NB4 (cell line): Measurements from ENCODE around the gene PGAM2.

Experiments
- CTCF ChIP-seq: IDR thresholded peaks from one replicate; pipeline ENCODE4 v1.5.1; 2012; ENCODE audit warnings: low read depth, low read length
- MYC ChIP-seq: IDR thresholded peaks from 2 replicates; pipeline ENCODE4 v1.6.1; 2011; ENCODE audit warnings: low read depth, low read length
- POLR2A ChIP-seq: IDR thresholded peaks from 2 replicates; pipeline ENCODE4 v1.6.1; 2011; ENCODE audit warnings: mild to moderate bottlenecking; ENCODE audit not compliant: insufficient read length; ENCODE audit errors: extremely low read depth
- TF ChIP-seq, protein P1 (sequence below): IDR thresholded peaks from 2 replicates; pipeline ENCODE4 v1.6.1; 2011; ENCODE audit warnings: low read depth, low read length

DNA sequence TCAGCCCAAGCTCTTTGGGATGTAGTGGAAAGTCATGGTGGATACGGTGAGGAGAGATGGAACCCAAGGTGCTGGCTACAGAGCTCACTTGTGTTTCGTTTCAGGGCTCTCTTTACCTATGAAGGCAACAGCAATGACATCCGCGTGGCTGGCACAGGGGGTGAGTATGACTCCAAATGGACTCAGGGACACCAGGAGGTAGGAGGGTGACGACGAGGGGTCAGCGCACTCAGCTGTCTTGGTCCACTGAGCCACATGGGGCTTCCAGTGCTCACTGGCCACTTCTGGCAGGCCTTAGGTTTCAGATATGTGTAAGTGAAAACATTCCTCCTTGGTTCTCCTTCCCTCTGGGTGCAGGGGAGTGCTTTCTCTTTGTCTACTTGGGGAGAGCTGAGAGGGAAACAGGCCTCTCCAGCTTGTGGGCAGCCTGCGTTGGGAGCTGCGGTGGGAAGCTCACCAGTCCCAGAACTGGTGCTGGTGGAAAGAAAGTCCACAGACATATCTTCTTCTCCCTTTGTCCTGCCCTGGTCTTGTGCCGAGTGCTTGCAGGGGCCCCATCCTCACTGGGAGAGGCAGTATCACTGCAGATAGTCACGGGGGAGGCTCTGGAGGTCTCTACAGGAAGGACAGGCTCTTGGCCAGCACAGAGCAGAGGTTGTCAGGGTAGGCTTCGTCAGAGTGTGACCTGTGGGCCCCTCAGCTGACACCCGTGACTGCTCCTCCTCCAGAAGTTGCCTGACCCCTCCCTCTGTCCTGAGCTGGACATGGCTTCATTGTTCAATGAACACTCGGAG is 15.0 kb downstream of the PGAM2 start:
- TF ChIP-seq CTCF (no peak), POLR2A (no peak), MYC (no peak)
- TF ChIP-seq, protein P1, sequence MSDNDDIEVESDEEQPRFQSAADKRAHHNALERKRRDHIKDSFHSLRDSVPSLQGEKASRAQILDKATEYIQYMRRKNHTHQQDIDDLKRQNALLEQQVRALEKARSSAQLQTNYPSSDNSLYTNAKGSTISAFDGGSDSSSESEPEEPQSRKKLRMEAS: no peak
